A673 (cell line): ENCODE data around the gene ERO1A. TPM values are rescaled to one million over a fixed set of nuclear protein-coding genes. Genes with fewer than 3 reads are reported as not detected.

Source experiments
- BruUV-seq: library from RNA; stranded (reverse); fragments of 400-500 nt; replicated peaks from 2 replicates; lab custom pipeline; 2021; lab: Mats Ljungman, UMichigan
- CTCF ChIA-PET: fragments of 300-600 bp; sonication (Branson Sonifier 250); formaldehyde crosslinking; loops from one replicate; lab custom pipeline; 2022; ENCODE audit warnings: antibody characterized with exemption; lab: Charles Lee
- POLR2A ChIA-PET: fragments of 300-600 bp; sonication (Branson Sonifier 250); formaldehyde crosslinking; loops from one replicate; lab custom pipeline; 2022; ENCODE audit warnings: antibody characterized with exemption; ENCODE audit not compliant: low non-redundant PET; lab: Charles Lee
- DNase-seq: peaks from one replicate; pipeline ENCODE4 v3.0.0-alpha.2; 2015; ENCODE audit warnings: low spot score
- H3K27ac ChIP-seq: fragments of 200-600 bp; sonication (generic); 2 replicates; pipeline ENCODE4 v1.5.1; 2016; ENCODE audit warnings: mixed run types, low read depth, mild to moderate bottlenecking, mixed read lengths, antibody characterized with exemption, low read length; ENCODE audit not compliant: poor library complexity, severe bottlenecking
- H3K27me3 ChIP-seq: fragments of 200-600 bp; sonication (generic); replicated peaks from 2 replicates; pipeline ENCODE4 v1.6.1; 2017; ENCODE audit warnings: mixed run types, low read depth, mild to moderate bottlenecking, mixed read lengths, antibody characterized with exemption, low read length; ENCODE audit not compliant: insufficient read depth, poor library complexity
- H3K36me3 ChIP-seq: fragments of 200-600 bp; sonication (generic); 2 replicates; pipeline ENCODE4 v1.6.1; 2016; ENCODE audit warnings: mixed run types, mild to moderate bottlenecking, mixed read lengths, antibody characterized with exemption, low read length; ENCODE audit not compliant: insufficient read depth, poor library complexity, severe bottlenecking
- H3K4me1 ChIP-seq: fragments of 200-600 bp; sonication (generic); 2 replicates; pipeline ENCODE4 v1.6.1; 2017; ENCODE audit warnings: mixed run types, mild to moderate bottlenecking, mixed read lengths, antibody characterized with exemption, low read length; ENCODE audit not compliant: insufficient read depth, poor library complexity, severe bottlenecking
- H3K4me3 ChIP-seq: fragments of 200-600 bp; sonication (generic); 2 replicates; pipeline ENCODE4 v1.5.1; 2016; ENCODE audit warnings: low read depth, mixed run types, mild to moderate bottlenecking, mixed read lengths, low read length; ENCODE audit not compliant: poor library complexity, severe bottlenecking
- H3K9me3 ChIP-seq: fragments of 200-600 bp; sonication (generic); 2 replicates; pipeline ENCODE4 v1.6.1; 2016; ENCODE audit warnings: mixed run types, low read depth, mild to moderate bottlenecking, mixed read lengths, antibody characterized with exemption, low read length; ENCODE audit not compliant: poor library complexity, severe bottlenecking
- EZH2 ChIP-seq: fragments of 200-600 bp; sonication (generic); IDR thresholded peaks from 2 replicates; pipeline ENCODE4 v1.6.1; 2017; ENCODE audit warnings: borderline replicate concordance, low read depth, mild to moderate bottlenecking, mixed read lengths, antibody characterized with exemption, low read length; ENCODE audit not compliant: poor library complexity, severe bottlenecking
- intact Hi-C: fragments of 100-400 bp; cut with micrococcal nuclease; formaldehyde crosslinking; loops from one replicate; pipeline ENCODE4 v1.10.0; 2022; ENCODE audit not compliant: unreplicated experiment
- total RNA-seq: library from RNA; stranded (reverse); gene quantifications from 2 replicates; pipeline ENCODE4 v1.2.3, GENCODE V29; 2021
- TF ChIP-seq, protein P1 (sequence below): fragments of 300-800, 200-600 bp; sonication (generic); conservative IDR thresholded peaks from 2 replicates; pipeline ENCODE4 v1.5.1; 2017; ENCODE audit warnings: low read depth, mild to moderate bottlenecking, antibody characterized with exemption, low read length, moderate library complexity, mixed read lengths

The ERO1A gene
- total RNA-seq, 1 experiment from 2014 or later = 52.1 TPM

- no peaks in the 10 kb centered on the region for H3K36me3 ChIP-seq
- CTCF ChIA-PET = no interaction called here
- no peaks in the 10 kb centered on the region for H3K4me1 ChIP-seq
- POLR2A ChIA-PET = no interaction called here
- intact Hi-C loops = no loop called here
- H3K9me3 ChIP-seq = no peaks in the 10 kb centered on the region
- no peak overlapping the region for H3K4me3 ChIP-seq
- no TSS peak for BruUV-seq
- TF ChIP-seq EZH2 = no peak
- TF ChIP-seq, protein P1, sequence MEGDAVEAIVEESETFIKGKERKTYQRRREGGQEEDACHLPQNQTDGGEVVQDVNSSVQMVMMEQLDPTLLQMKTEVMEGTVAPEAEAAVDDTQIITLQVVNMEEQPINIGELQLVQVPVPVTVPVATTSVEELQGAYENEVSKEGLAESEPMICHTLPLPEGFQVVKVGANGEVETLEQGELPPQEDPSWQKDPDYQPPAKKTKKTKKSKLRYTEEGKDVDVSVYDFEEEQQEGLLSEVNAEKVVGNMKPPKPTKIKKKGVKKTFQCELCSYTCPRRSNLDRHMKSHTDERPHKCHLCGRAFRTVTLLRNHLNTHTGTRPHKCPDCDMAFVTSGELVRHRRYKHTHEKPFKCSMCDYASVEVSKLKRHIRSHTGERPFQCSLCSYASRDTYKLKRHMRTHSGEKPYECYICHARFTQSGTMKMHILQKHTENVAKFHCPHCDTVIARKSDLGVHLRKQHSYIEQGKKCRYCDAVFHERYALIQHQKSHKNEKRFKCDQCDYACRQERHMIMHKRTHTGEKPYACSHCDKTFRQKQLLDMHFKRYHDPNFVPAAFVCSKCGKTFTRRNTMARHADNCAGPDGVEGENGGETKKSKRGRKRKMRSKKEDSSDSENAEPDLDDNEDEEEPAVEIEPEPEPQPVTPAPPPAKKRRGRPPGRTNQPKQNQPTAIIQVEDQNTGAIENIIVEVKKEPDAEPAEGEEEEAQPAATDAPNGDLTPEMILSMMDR = no peak
- H3K27ac ChIP-seq = no peak overlapping the region
- DNase-seq = no peak
- H3K27me3 ChIP-seq = no peaks in the 10 kb centered on the region
These were observed 31.5 kb downstream of the ERO1A start for GRCh38 chr14:52663850-52664249.

DNA sequence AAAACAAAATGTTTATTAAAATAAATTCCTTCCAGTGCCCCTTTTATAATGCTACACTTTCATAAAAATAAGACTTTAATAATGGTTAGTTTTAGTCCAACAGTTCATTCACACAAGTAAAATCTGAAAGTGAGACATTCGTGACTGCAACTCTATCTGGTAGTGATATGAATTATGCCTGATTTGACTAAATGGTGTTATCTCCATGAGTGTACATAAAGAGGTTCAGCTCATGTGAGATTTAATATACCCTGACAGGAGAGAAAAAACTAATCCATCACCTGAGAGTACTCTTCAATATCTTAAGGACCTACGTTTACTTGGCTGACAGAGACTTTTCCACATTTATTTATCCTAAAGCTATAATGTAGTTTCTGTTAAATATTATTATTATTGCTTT, 34.0 kb downstream of the ERO1A start:
- no peak for DNase-seq
- no TSS peak for BruUV-seq
- H3K27me3 ChIP-seq = no peaks in the 10 kb centered on the region
- no peak overlapping the region for H3K4me3 ChIP-seq
- ChIA-PET CTCF (no interaction called here), POLR2A (no interaction called here)
- no peaks in the 10 kb centered on the region for H3K4me1 ChIP-seq
- intact Hi-C loops = no loop called here
- no peaks in the 10 kb centered on the region for H3K9me3 ChIP-seq
- no peak overlapping the region for H3K27ac ChIP-seq
- H3K36me3 ChIP-seq = no peaks in the 10 kb centered on the region
- TF ChIP-seq EZH2 = no peak
- TF ChIP-seq, protein P1 = no peak

GRCh38 chr14:52660832-52661231, 34.5 kb downstream of the ERO1A start:
- Histone ChIP-seq H3K4me3 (no peak overlapping the region), H3K27ac (no peak overlapping the region), H3K9me3 (no peaks in the 10 kb centered on the region), H3K27me3 (no peaks in the 10 kb centered on the region), H3K4me1 (no peaks in the 10 kb centered on the region), H3K36me3 (no peaks in the 10 kb centered on the region)
- ChIA-PET CTCF (no interaction called here), POLR2A (no interaction called here)
- DNase-seq = no peak
- intact Hi-C loops = no loop called here
- BruUV-seq = no TSS peak
- no peak for TF ChIP-seq EZH2
- TF ChIP-seq, protein P1 = no peak
